Measurements from ENCODE around the gene STK24.

The STK24 gene

DNA sequence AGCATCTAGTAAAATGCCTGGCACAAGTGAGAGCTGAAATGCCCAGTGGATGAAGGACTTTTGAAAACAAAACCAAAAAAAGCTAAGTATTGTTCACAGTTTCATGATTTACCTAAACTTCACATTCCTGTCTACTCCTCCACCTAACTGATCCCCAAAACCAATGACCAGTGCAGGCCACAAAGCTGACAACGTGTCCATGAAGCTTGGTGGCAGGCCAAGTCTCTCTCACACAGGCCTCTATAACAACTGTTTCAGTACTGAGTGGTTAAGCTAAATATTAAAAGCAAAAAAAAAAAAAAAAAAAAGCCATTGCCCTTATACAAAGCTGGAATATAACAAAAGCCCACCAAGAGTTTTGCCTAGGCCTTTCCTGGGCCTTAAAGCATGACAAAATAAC is 36.4 kb downstream of the STK24 start:
- Mint-ChIP-seq H3K27me3 (no peaks in the 10 kb centered on the region), H3K4me3 (no peak overlapping the region), H3K27ac (no peak overlapping the region), H3K36me3 (ENCODE audit: low read depth) (peaks cover 26% of the 10 kb centered on the region), H3K4me1 (ENCODE audit: low read depth) (peaks cover 58% of the 10 kb centered on the region), H3K9me3 (no peaks in the 10 kb centered on the region)
- intact Hi-C loops (cut with micrococcal nuclease): no loop called here

- Mint-ChIP-seq H3K36me3 (ENCODE audit: low read depth) (peaks cover 26% of the 10 kb centered on the region), H3K4me1 (ENCODE audit: low read depth) (peaks cover 60% of the 10 kb centered on the region), H3K4me3 (no peak overlapping the region), H3K27ac (no peak overlapping the region), H3K27me3 (no peaks in the 10 kb centered on the region), H3K9me3 (no peaks in the 10 kb centered on the region)
- intact Hi-C loops (cut with micrococcal nuclease): no loop called here
Observed at GRCh38 chr13:98539666-98540065, 37.2 kb downstream of the STK24 start.

- Mint-ChIP-seq H3K4me1 (ENCODE audit: low read depth) (peaks cover 57% of the 10 kb centered on the region), H3K27me3 (no peaks in the 10 kb centered on the region), H3K27ac (no peak overlapping the region), H3K9me3 (no peaks in the 10 kb centered on the region), H3K36me3 (ENCODE audit: low read depth) (peaks cover 26% of the 10 kb centered on the region), H3K4me3 (no peak overlapping the region)
- intact Hi-C loops (cut with micrococcal nuclease): no loop called here
Observed at GRCh38 chr13:98538876-98539275, 38.0 kb downstream of the STK24 start.

- Mint-ChIP-seq H3K36me3 (ENCODE audit: low read depth) (peaks cover 26% of the 10 kb centered on the region), H3K9me3 (no peaks in the 10 kb centered on the region), H3K27me3 (no peaks in the 10 kb centered on the region), H3K4me1 (ENCODE audit: low read depth) (peaks cover 50% of the 10 kb centered on the region), H3K4me3 (no peak overlapping the region), H3K27ac (peak overlapping the region; percentile 9)
- intact Hi-C loops (cut with micrococcal nuclease): no loop called here
Observed at GRCh38 chr13:98537740-98538139, 39.2 kb downstream of the STK24 start.

- H3K27me3 Mint-ChIP-seq: no peaks in the 10 kb centered on the region
- H3K36me3 Mint-ChIP-seq (ENCODE audit: low read depth): peaks cover 26% of the 10 kb centered on the region
- peaks cover 46% of the 10 kb centered on the region for H3K4me1 Mint-ChIP-seq (ENCODE audit: low read depth)
- peak overlapping the region; percentile 9 for H3K27ac Mint-ChIP-seq
- no peak overlapping the region for H3K4me3 Mint-ChIP-seq
- H3K9me3 Mint-ChIP-seq: no peaks in the 10 kb centered on the region
- intact Hi-C loops (cut with micrococcal nuclease): no loop called here
Observed at GRCh38 chr13:98537306-98537705, 39.6 kb downstream of the STK24 start.

DNA sequence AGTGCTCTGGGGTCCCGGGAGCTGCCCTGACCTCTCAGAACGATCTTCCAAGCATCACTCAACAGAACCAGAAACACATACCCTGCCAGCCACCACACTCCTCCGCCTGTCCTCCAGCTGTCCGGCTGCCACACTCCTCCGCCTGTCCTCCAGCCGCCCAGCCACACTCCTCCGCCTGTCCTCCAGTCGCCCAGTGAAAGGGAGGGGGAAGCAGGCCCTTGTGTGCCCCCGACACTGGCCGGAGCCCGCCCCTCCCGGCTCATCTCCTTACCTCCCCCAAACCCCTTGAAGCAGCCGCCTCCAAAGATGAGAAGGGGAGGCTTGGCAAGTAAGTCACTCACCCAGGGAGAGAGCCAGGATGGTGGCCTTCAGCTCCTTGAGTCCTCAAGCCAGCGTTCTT is 40.2 kb downstream of the STK24 start:
- intact Hi-C loops (cut with micrococcal nuclease): no loop called here
- no peaks in the 10 kb centered on the region for H3K9me3 Mint-ChIP-seq
- peak overlapping the region; percentile 9 for H3K27ac Mint-ChIP-seq
- no peaks in the 10 kb centered on the region for H3K27me3 Mint-ChIP-seq
- H3K4me3 Mint-ChIP-seq: no peak overlapping the region
- peaks cover 26% of the 10 kb centered on the region for H3K36me3 Mint-ChIP-seq (ENCODE audit: low read depth)
- peaks cover 46% of the 10 kb centered on the region for H3K4me1 Mint-ChIP-seq (ENCODE audit: low read depth)

DNA sequence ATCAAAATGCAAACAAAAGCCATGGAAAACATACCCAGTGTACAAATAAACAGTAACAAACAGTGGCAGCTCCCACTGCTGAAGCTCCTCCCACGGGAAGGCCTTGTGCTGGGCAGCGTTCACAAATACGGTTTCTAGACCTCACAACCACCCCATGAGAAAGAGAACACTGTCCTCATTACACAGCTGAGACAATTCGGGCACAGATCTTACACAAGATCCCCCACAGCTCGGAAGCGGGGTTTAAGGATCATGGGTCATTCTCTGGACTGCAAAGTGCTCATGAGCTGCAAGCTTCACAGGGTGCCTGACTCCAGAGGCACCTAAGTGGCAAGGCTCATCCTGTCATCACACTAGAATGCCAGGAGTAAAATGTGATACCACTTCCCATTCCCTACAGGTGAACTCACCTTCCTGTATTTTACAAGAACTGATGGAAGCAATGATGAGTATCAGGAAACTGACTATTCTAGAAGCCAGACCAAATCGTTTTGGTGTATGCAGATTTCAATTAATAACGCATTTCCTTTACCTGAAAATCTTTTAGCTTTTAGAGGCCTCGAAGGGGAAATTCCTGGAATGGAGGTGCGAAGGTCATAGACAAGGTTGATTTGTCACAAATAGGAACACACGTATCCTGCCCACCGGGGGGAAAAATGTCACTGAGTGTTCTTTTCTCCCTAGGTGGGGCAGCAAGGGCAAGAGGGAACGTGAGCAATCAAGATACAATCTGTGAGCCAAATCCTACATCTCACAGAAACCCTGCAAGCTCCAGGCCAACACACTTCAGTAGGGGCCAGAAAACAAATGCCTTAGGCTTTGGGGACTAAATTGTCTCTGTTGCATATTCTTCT is 41.2 kb downstream of the STK24 start:
- H3K27ac Mint-ChIP-seq: peak overlapping the region; percentile 9
- H3K27me3 Mint-ChIP-seq: no peaks in the 10 kb centered on the region
- H3K36me3 Mint-ChIP-seq (ENCODE audit: low read depth): peaks cover 26% of the 10 kb centered on the region
- no peaks in the 10 kb centered on the region for H3K9me3 Mint-ChIP-seq
- peaks cover 46% of the 10 kb centered on the region for H3K4me1 Mint-ChIP-seq (ENCODE audit: low read depth)
- intact Hi-C loops (cut with micrococcal nuclease): no loop called here
- H3K4me3 Mint-ChIP-seq: no peak overlapping the region

- no peak overlapping the region for H3K27ac Mint-ChIP-seq
- peaks cover 26% of the 10 kb centered on the region for H3K36me3 Mint-ChIP-seq (ENCODE audit: low read depth)
- intact Hi-C loops (cut with micrococcal nuclease): no loop called here
- H3K4me1 Mint-ChIP-seq (ENCODE audit: low read depth): peaks cover 53% of the 10 kb centered on the region
- no peaks in the 10 kb centered on the region for H3K9me3 Mint-ChIP-seq
- no peaks in the 10 kb centered on the region for H3K27me3 Mint-ChIP-seq
- H3K4me3 Mint-ChIP-seq: no peak overlapping the region
Observed at GRCh38 chr13:98534821-98535220, 42.1 kb downstream of the STK24 start.

GRCh38 chr13:98533912-98534311 is 43.0 kb downstream of the STK24 start:
- Mint-ChIP-seq H3K9me3 (no peaks in the 10 kb centered on the region), H3K4me3 (no peak overlapping the region), H3K27ac (no peak overlapping the region), H3K27me3 (no peaks in the 10 kb centered on the region), H3K4me1 (ENCODE audit: low read depth) (peaks cover 54% of the 10 kb centered on the region), H3K36me3 (ENCODE audit: low read depth) (peaks cover 22% of the 10 kb centered on the region)
- intact Hi-C loops (cut with micrococcal nuclease): no loop called here

GRCh38 chr13:98532254-98532653 is 44.7 kb downstream of the STK24 start:
- H3K36me3 Mint-ChIP-seq (ENCODE audit: low read depth): peaks cover 19% of the 10 kb centered on the region
- H3K27ac Mint-ChIP-seq: no peak overlapping the region

DNA sequence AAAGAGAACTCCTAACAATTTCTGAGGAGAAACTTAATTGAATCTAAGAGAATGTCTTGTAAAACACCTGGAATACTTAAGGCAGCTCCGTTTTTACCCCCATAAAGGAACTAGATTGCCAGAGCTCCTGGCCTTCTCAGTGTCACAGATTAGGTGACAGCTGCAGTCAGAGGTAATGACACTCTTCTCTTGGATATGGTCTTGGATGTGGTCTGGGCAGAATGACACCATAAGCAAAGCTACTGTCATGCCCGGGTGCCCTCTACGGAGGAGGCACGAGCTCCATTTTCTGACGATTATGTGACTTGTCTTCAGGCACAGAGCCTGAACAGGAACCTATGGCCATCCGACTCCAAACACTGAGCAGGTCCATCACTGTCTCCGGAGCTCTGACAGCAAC is 46.7 kb downstream of the STK24 start:
- H3K4me3 Mint-ChIP-seq: no peak overlapping the region
- intact Hi-C loops (cut with micrococcal nuclease): no loop called here

More at GRCh38 chr13:98532254-98532653, 44.7 kb downstream of the STK24 start:
- intact Hi-C loops (cut with micrococcal nuclease): no loop called here
- H3K4me1 Mint-ChIP-seq (ENCODE audit: low read depth): peaks cover 63% of the 10 kb centered on the region
- H3K9me3 Mint-ChIP-seq: no peaks in the 10 kb centered on the region
- no peak overlapping the region for H3K4me3 Mint-ChIP-seq
- no peaks in the 10 kb centered on the region for H3K27me3 Mint-ChIP-seq

GRCh38 chr13:98529171-98529570 is 47.7 kb downstream of the STK24 start:
- intact Hi-C loops (cut with micrococcal nuclease): no loop called here
- Mint-ChIP-seq H3K4me1 (ENCODE audit: low read depth) (peaks cover 67% of the 10 kb centered on the region), H3K9me3 (no peaks in the 10 kb centered on the region), H3K4me3 (no peak overlapping the region), H3K27ac (no peak overlapping the region), H3K36me3 (ENCODE audit: low read depth) (peaks cover 16% of the 10 kb centered on the region), H3K27me3 (no peaks in the 10 kb centered on the region)

More for the DNA sequence above, 46.7 kb downstream of the STK24 start:
- Mint-ChIP-seq H3K27ac (peak overlapping the region; percentile 11), H3K27me3 (no peaks in the 10 kb centered on the region), H3K4me1 (ENCODE audit: low read depth) (peaks cover 68% of the 10 kb centered on the region), H3K36me3 (ENCODE audit: low read depth) (peaks cover 16% of the 10 kb centered on the region), H3K9me3 (no peaks in the 10 kb centered on the region)

- Mint-ChIP-seq H3K27me3 (no peaks in the 10 kb centered on the region), H3K36me3 (ENCODE audit: low read depth) (peaks cover 16% of the 10 kb centered on the region), H3K9me3 (no peaks in the 10 kb centered on the region), H3K4me1 (ENCODE audit: low read depth) (peaks cover 67% of the 10 kb centered on the region), H3K4me3 (no peak overlapping the region), H3K27ac (no peak overlapping the region)
- intact Hi-C loops (cut with micrococcal nuclease): no loop called here
Observed at GRCh38 chr13:98528663-98529064, 48.2 kb downstream of the STK24 start.

GRCh38 chr13:98527526-98527925 is 49.4 kb downstream of the STK24 start:
- Mint-ChIP-seq H3K27ac (no peak overlapping the region), H3K9me3 (no peaks in the 10 kb centered on the region), H3K4me3 (no peak overlapping the region), H3K27me3 (no peaks in the 10 kb centered on the region), H3K4me1 (ENCODE audit: low read depth) (peaks cover 76% of the 10 kb centered on the region), H3K36me3 (ENCODE audit: low read depth) (peaks cover 16% of the 10 kb centered on the region)
- intact Hi-C loops (cut with micrococcal nuclease): no loop called here

GRCh38 chr13:98526182-98526512 is 50.8 kb downstream of the STK24 start:
- H3K27me3 Mint-ChIP-seq: no peaks in the 10 kb centered on the region
- no peaks in the 10 kb centered on the region for H3K9me3 Mint-ChIP-seq
- intact Hi-C loops (cut with micrococcal nuclease): no loop called here
- no peak overlapping the region for H3K4me3 Mint-ChIP-seq
- H3K36me3 Mint-ChIP-seq (ENCODE audit: low read depth): peaks cover 16% of the 10 kb centered on the region
- peak overlapping the region; percentile 50 for H3K27ac Mint-ChIP-seq
- peaks cover 78% of the 10 kb centered on the region for H3K4me1 Mint-ChIP-seq (ENCODE audit: low read depth)

Measured in dendritic cell treated with granulocyte-macrophage colony-stimulating factor and Interleukin-4, amounts not matched to agents 40 ng/mL and 50 ng/mL, for 4 days (primary cell).